Brain microvascular endothelial cell (primary cell): ENCODE results near the gene PRMT7.

Experiments
- DNase-seq: peaks from one replicate; pipeline ENCODE4 v3.0.0-alpha.2; 2020
- H3K27ac ChIP-seq: fragments of 250-450 bp; sonication (Bioruptor Pico); 2 replicates; pipeline ENCODE4 v1.5.1; 2020; ENCODE audit warnings: mild to moderate bottlenecking, moderate library complexity
- H3K27me3 ChIP-seq: fragments of 250-450 bp; sonication (Bioruptor Pico); replicated peaks from 2 replicates; pipeline ENCODE4 v1.5.1; 2020; ENCODE audit warnings: mild to moderate bottlenecking
- H3K36me3 ChIP-seq: fragments of 250-450 bp; sonication (Bioruptor Pico); replicated peaks from 2 replicates; pipeline ENCODE4 v1.5.1; 2020; ENCODE audit warnings: mild to moderate bottlenecking
- H3K4me3 ChIP-seq: 2 replicates; pipeline ENCODE4 v1.5.1; 2011; ENCODE audit warnings: low read depth, mild to moderate bottlenecking, control low read depth, low read length, moderate library complexity
- in situ Hi-C: cut with HindIII; loops from 2 replicates; pipeline ENCODE4 v1.10.0; 2017; ENCODE audit warnings: low sequenced_read_pairs, low pct_ligation_motif_present
- TF ChIP-seq, protein P1 (sequence below): IDR thresholded peaks from 2 replicates; pipeline ENCODE4 v1.5.1; 2011; ENCODE audit warnings: low read depth, mild to moderate bottlenecking, moderate library complexity, low read length, control low read depth, inconsistent platforms; ENCODE audit errors: missing control alignments

Gene PRMT7

DNA sequence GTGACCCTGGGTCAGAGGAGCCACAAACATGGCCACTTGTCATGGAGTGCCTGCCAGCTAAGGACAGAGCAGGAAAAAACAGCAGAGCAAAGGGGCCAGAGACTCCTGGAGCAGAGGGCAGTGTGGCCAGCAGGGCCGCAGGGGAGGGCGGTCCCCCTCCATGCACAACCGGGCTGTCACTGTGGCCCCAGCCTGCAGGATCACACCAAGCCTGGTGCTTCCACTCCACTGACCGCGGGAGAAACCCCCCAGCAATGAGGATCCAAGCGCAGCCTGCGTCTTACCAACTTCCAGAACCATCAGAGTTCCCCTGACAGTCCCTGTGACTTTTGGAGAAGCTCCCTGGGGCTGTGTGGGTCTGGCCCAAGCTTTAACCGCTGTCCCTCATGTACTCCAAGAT lies 62.0 kb downstream of the PRMT7 start:
- in situ Hi-C loops: no loop called here
- Histone ChIP-seq H3K36me3 (no peaks in the 10 kb centered on the region), H3K27me3 (peaks cover 2% of the 10 kb centered on the region), H3K27ac (no peak overlapping the region), H3K4me3 (no peak overlapping the region)
- DNase-seq: no peak
- TF ChIP-seq, protein P1, sequence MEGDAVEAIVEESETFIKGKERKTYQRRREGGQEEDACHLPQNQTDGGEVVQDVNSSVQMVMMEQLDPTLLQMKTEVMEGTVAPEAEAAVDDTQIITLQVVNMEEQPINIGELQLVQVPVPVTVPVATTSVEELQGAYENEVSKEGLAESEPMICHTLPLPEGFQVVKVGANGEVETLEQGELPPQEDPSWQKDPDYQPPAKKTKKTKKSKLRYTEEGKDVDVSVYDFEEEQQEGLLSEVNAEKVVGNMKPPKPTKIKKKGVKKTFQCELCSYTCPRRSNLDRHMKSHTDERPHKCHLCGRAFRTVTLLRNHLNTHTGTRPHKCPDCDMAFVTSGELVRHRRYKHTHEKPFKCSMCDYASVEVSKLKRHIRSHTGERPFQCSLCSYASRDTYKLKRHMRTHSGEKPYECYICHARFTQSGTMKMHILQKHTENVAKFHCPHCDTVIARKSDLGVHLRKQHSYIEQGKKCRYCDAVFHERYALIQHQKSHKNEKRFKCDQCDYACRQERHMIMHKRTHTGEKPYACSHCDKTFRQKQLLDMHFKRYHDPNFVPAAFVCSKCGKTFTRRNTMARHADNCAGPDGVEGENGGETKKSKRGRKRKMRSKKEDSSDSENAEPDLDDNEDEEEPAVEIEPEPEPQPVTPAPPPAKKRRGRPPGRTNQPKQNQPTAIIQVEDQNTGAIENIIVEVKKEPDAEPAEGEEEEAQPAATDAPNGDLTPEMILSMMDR: no peak

DNA sequence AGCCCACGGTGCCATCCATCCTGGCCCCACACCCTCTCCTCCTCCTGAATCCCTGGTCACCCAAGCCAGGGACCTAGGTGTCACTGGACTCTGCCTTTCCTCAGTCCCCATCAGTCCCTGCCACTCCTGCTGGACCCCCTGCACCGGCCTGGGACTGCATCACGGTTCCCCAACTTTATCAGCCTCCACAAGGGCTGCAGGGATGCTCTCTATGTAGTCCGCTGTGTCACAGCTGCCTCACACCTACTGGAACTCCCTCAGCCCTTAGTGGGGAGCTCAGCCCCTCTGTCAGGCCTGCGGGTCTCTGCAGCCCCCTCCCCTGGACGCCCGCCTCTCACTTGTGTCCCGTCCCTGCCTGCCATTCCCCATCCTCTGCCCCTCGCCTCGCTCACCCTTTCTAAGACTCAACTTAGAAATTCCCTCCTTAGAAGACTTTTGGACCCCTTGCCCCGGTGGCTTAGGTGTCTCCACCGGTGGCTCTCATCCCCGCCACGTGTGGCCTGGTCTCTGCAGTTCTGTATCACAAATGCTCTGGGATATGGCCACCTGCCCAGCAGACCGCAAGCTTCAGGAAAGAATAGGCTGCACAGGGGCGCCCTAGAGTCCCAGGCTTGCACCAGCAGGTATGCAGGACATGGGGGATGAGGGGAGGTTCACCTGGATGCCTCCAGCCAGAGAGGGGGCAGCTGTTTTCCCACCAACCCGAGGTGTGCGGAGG lies 62.9 kb downstream of the PRMT7 start:
- in situ Hi-C loops: no loop called here
- peaks cover 2% of the 10 kb centered on the region for H3K27me3 ChIP-seq
- TF ChIP-seq, protein P1: no peak

DNA sequence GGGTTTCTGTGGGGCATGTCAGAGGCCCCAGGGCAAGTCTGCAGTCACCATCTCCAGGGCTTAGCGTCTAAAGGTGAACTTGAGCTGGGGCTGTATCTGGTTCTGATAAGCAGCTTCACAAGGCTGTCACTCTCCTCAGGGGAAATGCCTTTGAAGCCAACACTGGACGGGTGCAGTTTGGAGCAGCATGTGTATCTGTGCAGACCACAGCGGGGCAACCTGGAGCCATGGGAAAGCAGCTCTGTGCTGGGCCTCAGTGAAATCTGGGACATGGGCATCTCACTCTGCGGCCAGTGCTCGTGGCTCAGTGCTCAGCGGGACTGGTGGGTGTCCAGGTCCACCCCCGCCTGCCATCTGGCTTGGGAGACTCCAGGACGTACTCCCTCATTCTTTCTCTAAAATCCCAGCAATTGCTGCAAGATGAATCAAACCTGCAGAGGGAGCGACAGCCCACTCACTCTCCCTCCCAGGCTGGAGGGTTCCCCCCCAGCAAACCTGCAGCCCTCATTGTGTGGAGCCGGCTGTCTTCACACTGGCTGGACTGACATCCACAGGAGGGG lies 63.5 kb downstream of the PRMT7 start:
- Histone ChIP-seq H3K27ac (no peak overlapping the region), H3K27me3 (peaks cover 2% of the 10 kb centered on the region), H3K4me3 (no peak overlapping the region), H3K36me3 (no peaks in the 10 kb centered on the region)
- in situ Hi-C loops: no loop called here
- TF ChIP-seq, protein P1: no peak
- DNase-seq: no peak

More for the DNA sequence above, 62.9 kb downstream of the PRMT7 start:
- H3K27ac ChIP-seq: no peak overlapping the region
- no peaks in the 10 kb centered on the region for H3K36me3 ChIP-seq
- DNase-seq: no peak
- no peak overlapping the region for H3K4me3 ChIP-seq

DNA sequence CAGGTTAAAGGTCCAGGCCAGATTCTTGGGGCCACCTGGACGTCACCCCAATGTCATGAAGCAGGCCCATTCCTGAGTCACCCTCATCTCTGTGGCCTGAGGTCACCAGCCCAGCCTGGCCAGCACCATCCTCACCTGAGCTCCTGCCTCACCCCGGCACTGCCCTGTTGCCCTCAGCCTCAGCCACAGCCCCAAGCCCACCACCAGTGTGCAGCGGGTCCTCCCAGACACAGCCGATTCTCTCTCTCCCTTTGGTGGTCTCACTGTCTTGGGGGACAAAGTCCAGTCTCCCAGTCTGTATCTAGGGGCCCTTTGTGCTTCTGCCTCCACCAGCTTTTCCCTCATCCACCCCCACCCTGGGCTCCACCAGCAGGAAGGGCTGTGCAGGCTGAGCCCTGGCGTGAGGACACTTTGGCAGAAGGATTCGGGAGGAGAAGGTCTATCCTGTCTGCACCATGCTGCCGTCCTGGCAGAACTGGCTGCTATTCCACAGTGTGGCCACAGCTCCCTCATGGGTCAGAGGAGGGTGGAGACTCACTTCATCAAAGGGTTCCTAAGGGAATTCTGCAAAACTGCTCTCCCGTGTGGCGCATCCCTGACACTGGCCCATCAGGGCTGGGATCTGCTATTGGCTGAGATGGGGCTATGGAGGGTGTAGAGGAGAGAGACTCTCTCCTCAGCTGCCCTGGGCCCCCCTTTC lies 64.3 kb downstream of the PRMT7 start:
- in situ Hi-C loops: no loop called here
- Histone ChIP-seq H3K4me3 (no peak overlapping the region), H3K27me3 (peaks cover 2% of the 10 kb centered on the region), H3K27ac (no peak overlapping the region), H3K36me3 (no peaks in the 10 kb centered on the region)
- TF ChIP-seq, protein P1: no peak
- no peak for DNase-seq

DNA sequence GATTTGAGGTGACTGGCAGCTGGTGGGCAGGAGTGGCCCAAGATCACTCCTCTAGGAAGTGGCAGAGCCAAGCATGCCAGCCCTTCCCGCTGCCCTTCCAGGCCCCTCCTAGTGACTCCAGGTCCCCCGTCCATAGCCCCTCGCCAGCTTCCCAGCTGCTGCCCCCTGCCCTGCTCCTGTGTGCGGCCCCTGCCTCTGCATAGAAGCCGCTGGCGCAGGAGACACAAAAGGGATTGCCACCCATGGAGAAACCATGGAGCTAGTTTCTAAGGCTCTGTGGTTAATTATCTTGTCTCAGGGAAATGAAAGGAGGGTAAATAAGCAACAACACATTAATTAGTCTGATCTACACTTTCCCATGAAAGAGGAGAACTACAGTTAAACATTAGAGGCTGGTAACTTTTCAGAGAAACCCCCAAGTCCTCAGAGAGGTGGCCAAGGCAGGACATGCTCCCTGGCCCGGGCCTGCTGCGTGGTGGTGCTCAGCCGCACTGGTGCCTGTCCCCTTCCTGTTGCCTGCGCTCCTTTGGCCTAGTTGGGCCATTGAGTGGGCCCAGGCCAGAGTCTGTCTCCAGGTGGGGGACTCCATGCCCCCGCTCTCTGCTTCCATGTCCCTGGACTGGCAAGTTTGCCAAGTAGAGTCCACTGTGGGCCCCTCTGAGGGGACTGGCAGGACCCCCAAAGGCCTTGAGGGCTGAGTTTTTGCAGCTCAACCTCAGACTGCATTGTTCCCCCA lies 65.2 kb downstream of the PRMT7 start:
- peaks cover 2% of the 10 kb centered on the region for H3K27me3 ChIP-seq
- H3K4me3 ChIP-seq: no peak overlapping the region
- no peaks in the 10 kb centered on the region for H3K36me3 ChIP-seq
- TF ChIP-seq, protein P1: no peak
- H3K27ac ChIP-seq: no peak overlapping the region
- in situ Hi-C loops: no loop called here
- no peak for DNase-seq
